HS-5 (cell line): Measurements from ENCODE around the gene MTCH1.

ENCODE experiments used
- DNase-seq: peaks from one replicate; pipeline ENCODE4 v3.0.0-alpha.2; 2012; ENCODE audit warnings: low read depth

MTCH1 gene

GRCh38 chr6:37017606-37018197 is 31.7 kb upstream of the MTCH1 start:
- no peak for DNase-seq

GRCh38 chr6:37016995-37017394 is 31.0 kb upstream of the MTCH1 start:
- DNase-seq = no peak

DNA sequence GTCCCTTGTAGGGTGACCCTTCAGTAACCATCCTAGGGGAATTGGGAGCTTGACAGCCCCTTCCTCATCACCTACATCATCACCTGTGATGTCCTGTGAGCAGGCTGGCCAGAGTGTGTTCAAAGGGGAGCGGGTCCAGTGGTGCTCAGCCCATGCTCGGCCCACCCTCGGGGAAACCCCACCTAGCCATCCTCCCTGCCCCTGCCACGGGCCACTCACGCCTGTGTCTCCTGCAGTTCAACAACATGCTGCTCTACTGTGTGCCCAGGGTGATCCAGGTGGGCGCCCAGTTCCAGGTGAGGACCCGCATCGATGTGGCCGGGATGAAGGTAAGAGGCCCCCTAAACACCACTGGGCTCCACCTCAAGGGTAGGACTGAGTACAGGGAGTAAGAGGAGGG is 29.5 kb upstream of the MTCH1 start:
- DNase-seq = no peak

- no peak for DNase-seq
Measured at GRCh38 chr6:37014667-37015066, 28.7 kb upstream of the MTCH1 start.

DNA sequence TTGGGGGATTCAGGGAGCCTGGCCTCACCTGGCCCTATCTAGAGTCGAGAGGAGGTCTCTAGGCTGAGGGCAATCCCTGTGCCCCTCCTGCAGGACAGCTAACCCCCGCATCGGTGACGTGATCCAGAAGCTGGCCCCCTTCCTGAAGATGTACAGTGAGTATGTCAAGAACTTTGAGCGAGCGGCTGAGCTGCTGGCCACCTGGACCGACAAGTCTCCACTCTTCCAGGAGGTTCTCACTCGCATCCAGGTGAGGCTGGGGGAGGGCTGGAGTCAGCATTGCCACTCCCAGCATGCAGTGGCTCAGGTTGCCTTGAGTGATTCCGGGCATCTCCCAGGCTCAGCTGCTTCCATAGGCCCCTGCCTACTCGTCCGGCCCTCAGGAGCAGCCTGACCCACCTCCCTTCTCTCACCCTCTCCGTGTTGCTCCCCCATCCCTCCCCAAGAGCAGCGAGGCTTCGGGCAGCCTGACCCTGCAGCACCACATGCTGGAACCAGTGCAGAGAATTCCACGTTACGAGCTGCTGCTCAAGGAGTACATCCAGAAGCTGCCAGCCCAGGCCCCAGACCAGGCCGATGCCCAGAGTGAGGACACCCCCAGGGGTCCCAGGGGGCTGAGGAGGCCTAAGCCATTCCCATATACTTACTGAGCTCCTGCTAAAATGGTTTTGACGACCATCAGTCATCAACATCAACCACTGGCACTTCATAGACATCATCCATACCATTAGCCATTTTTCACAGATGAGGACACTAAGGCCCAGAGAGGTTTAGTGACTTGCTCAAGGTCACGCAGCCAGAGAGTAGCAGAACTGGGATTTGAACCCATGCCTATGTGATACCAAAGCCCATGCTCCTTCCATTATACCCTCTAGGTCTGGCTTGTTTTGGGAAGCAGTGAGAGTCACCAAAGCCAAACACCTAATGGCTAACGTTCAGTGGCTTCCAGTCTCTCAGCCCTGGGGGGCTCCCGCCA is 27.8 kb upstream of the MTCH1 start:
- DNase-seq = no peak

DNA sequence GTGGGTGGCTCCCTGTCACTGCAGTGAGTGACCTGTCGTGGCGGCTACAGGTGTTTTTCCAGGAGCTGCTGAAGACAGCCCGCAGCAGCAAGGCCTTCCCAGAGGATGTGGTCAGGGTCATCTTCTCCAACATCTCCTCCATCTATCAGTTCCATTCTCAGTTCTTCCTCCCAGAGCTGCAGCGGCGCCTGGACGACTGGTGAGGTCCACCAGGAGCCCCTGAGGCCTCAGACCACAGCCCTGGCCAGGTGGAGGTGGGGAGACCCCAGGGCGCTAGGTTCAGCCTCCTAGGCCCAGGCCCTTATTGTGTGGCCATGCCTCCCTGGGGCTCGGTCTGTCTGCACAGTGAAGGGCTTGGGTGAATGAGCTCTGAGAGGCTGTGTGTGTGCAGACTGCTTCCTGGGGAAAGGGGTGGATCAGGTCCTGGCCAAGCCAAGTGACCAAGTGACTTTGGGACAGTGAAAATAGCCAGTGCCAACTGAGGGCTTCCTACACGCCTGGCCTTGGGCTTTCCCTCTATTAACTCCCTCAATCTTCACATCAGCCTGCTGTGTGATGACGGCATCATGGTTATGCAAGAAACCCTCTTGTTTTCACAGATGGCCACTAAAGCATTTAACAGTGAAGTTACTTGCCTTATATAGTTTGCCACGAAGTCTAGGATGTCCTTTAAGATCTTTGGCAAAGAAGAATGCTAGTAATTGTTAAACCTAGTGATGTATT is 25.8 kb upstream of the MTCH1 start:
- no peak for DNase-seq

GRCh38 chr6:37010402-37010892 is 24.5 kb upstream of the MTCH1 start:
- no peak for DNase-seq

DNA sequence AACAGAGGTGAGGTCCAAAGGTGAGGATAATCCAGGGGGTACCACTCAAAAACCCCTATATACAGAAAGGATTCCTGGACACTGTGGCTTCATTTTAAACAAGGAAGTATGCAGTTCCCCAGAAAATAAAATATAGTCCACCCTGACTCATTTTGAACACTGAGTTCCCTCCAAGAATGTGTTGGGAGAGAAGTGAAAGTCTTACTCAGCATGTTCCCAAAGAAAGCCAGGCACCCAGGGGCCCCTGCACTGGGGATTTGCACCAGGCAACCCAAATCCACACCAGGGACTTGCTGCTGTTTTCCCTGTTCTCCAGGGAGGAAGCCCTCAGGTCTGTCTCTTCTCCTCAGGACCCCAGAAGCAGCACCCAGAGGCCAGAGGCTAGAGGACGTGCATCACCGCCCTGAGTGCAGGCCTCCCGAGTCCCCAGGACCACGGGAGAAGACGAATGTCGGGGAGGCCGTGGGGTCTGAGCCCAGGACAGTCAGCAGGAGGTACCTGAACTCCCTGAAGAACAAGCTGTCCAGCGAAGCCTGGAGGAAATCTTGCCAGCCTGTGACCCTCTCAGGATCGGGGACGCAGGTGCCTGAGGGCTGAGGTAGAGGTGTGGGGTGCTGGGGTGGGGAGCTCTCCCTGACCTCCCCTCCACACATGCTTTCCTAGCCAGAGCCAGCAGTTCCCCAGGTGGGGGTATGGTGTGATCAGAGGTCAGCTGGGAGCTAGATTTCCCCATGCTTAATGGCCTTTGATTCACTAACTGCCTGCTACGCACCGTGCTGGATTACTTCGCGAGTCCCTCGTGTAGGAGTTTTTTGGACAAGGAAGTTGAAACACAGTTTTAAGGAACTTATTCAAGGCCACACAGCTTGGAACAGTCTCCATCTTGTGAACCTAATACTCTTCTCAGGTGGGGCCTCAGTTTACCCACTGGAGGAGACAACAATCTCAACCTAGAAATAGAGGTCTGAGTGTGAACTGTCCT is 22.8 kb upstream of the MTCH1 start:
- DNase-seq = no peak

GRCh38 chr6:37007340-37008043 is 21.5 kb upstream of the MTCH1 start:
- DNase-seq = no peak

- no peak for DNase-seq
Measured at GRCh38 chr6:37006793-37007339, 20.9 kb upstream of the MTCH1 start.

- no peak for DNase-seq
Measured at GRCh38 chr6:37005827-37006567, 20.0 kb upstream of the MTCH1 start.

DNA sequence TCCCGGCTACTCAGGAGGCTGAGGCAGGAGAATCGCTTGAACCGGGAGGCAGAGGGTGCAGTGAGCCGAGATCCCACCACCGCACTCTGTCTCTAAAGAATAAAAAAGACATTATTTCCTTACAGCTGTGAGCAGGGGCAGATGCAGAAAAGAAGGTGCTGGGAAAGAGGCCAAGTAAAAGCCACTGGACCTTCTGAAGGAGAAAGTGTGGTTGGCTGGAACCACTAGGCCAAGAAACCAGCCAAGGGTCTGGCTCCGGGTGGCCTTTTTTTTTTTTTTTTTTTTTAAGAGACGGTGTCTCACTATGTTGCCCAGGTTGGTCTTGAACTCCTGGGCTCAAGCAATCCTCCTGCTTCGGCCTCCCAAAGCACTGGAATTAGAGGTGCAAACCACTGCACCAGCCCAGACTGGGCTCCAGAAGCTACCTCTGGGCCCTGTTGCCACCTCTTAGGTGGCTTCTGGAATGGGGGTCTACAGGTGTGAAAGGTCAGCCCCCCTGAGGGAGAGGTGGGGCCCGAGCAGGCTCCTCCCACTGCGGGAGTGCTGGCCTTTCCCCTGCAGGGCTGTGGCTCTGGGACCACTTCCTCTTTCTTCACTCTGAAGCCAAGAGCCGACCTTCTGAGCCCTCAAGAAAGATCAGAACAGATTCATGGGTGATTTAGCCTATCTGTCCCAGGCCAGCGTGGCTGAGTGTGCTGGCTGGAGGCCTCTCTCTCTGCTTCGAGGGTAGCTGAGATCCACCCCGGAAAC is 19.2 kb upstream of the MTCH1 start, which contains the start of gene FGD2:
FGD2 (plus strand) TSS at position 595 of the 750 bp plus-strand sequence. CDS start 163 bp downstream, outside the sequence.
- DNase-seq = no peak

DNA sequence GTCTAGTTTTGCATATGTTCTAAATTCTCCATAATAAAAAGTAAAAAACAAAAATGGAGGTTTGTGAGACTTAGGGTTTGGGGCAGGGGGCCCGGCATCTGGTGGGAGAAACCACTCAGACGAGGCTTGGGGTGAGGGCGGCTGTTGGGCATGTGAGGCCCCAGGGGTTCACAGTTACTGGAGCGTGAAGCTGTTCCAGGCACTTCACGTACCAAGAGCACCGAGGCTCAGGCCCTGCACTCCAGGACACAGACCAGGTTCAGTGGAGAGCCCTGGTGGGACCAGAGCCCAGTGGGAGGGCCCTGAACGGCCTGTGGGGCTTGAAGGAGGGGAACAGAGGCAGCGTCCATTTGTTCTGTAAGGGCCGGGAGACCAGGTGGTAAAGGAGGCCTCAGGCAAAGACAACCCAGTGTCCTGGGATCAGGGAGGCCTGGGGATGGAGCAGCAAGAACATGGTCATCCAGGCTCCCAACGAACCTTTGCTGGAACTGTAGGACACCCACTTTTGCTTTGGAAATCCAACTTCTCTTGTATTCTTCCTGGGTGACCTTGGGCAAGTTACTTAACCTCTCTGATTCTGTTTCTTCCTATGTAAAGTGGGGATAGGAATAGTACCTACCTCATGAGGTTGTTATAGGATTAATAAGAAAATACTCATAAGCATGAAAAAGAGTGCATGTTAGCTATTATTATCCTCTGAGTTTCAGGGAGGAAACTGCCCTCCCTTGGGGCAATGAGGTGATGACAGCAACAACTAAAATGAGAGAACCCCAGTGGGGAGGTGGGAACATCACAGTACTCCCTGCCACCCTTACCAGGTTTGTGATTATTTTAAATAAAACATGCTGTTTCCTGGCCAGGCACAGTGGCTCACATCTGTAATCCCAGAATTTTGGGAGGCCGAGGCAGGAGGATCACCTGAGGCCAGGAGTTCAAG is 18.3 kb upstream of the MTCH1 start:
- no peak for DNase-seq

DNA sequence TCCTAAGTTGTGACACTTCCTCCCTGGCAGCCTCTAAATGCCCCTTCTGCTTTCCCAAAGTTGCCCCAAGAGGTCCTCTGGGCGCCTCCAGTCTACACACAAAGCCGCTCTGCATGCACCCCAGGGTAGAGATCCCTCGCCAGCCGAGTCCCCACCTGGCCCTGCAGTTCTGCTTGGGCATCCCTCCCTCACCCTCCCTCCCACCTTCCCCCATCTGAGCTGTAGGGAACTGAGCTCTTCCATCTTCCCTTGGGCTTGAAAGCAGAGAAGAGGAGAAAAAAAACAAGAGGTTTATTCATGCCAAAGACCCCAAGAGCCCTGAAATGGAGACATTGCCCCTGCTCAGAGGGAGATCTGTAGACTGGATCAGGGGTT is 13.7 kb upstream of the MTCH1 start:
- DNase-seq = no peak

DNA sequence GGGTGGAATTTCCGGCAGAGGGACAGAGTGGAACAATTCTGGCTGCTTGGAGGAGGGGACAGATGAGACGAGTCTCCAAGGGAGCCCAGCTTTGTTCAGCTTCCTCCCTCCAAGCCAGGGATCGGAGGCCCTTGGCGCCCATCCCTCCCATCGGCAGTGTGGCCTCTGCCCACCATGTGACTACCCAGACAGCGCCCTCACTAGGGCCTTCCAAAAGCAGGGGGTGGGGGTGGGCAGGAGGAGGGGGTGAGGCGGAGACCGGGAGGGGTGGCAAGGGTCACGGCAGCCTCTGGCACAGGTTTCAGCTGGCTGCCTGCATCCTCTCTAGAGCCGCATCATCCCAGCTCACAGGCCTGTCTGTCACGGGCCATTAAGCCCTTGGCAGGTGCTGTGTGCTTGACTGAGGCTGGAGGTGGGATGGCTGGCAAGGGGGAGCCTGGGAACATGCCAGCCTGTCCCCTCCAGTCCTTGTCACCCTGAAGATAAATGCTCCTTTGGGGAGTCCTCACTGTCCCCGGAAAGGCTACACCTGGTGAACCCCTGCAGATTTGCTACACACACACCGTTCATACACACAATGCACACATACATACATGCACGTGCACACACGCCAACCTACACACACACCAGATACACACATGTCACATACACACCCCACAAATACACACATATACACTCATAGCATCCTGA is 13.2 kb upstream of the MTCH1 start:
- no peak for DNase-seq

DNA sequence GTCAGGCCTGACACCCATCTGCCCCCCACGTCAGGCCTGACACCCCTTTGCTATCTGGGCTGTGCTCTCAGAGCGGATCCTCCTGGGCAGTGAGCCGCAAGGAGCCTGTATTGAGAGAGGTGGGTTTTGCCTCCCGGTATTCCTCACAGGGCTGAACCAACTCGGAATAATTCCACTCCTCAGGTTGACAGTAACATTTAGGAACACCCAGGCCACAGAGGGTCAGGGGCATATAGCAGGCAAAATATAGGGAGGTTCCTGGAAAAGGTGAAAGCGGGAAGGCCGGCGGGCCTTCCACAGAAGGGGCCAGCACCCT is 12.7 kb upstream of the MTCH1 start:
- DNase-seq = no peak
